Activated T-helper 2 cell treated with anti-CD3 and anti-CD28 coated beads, Interferon-gamma antibody, Interleukin-2, Interleukin-4, amounts not matched to agents 10 μg/mL and 5 μg/mL and 100 μg/mL, durations not matched to agents 14 hours and 24 hours and 36 hours (primary cell): ENCODE measurements around the gene PRPF6. TPM values are rescaled to one million over a fixed set of nuclear protein-coding genes. Genes with fewer than 3 reads are reported as not detected.

ENCODE experiments used
- DNase-seq: peaks from one replicate; pipeline ENCODE4 v3.0.0; 2021; ENCODE audit warnings: low spot score
- H3K27ac Mint-ChIP-seq: one replicate; pipeline ENCODE4 v1.8.0; 2021; ENCODE audit warnings: mixed read lengths
- H3K27me3 Mint-ChIP-seq: one replicate; pipeline ENCODE4 v1.8.0; 2021; ENCODE audit warnings: low read depth, mixed read lengths
- H3K36me3 Mint-ChIP-seq: one replicate; pipeline ENCODE4 v1.8.0; 2021; ENCODE audit warnings: low read depth, mixed read lengths
- H3K4me1 Mint-ChIP-seq: one replicate; pipeline ENCODE4 v1.8.0; 2021; ENCODE audit warnings: low read depth, mixed read lengths
- H3K4me3 Mint-ChIP-seq: one replicate; pipeline ENCODE4 v1.8.0; 2021; ENCODE audit warnings: low read depth, mild to moderate bottlenecking, moderate library complexity, mixed read lengths
- H3K9me3 Mint-ChIP-seq: one replicate; pipeline ENCODE4 v1.8.0; 2021; ENCODE audit warnings: mixed read lengths
- intact Hi-C: fragments of 100-400 bp; cut with micrococcal nuclease; formaldehyde crosslinking; loops from one replicate; pipeline ENCODE4 v1.15.1; 2023
- total RNA-seq: library from RNA; stranded (reverse); gene quantifications from 2 replicates; pipeline ENCODE4 v1.2.3, GENCODE V29; 2022

The PRPF6 gene
- total RNA-seq, 1 donor from 2014 or later, result 70.3 TPM

DNA sequence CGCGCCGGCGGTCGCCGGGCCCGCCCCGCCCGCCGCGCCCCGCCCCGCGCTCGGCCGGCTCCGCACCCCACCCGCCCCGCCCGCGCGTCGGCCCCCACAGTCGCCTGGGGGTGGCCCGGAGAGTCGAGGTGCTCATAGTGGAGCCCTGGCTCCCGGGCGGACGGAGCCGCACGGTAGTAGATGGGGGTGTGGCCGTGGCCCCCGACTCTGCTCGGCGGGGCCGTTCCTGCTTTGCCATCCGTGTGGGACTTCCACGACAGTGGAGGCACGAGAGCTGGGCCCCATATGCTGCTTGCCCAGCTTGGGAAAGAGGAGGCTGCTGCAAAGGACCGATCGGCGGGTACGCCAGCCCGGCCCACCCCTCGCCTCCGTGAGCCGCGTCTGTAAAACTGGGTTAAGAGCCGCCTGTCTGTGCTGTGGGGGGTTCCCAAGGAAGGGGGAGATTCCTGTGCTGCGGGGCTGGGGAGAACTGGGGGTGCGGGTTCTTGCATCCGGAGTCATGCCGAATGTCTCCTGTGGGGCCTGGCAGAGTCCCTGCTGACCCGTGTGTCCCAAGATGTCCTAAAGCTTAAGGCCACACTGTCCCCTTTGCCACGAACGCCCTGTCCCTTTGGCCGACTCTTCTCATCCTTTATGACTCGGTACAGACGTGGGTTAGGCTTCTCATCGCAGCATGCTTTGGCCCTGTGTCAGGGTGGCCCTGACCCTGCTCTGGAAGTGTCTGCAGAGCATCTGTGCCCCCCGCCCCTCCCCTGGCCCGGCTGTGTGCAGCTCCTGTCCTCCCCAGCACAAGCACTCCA, 99.3 kb downstream of the PRPF6 start, which contains the start of gene OPRL1:
Gene OPRL1, plus strand, starts transcription at position 70 of the 800 bp plus-strand sequence. CDS start 12,639 bp downstream, outside the sequence.
- no peak for DNase-seq

DNA sequence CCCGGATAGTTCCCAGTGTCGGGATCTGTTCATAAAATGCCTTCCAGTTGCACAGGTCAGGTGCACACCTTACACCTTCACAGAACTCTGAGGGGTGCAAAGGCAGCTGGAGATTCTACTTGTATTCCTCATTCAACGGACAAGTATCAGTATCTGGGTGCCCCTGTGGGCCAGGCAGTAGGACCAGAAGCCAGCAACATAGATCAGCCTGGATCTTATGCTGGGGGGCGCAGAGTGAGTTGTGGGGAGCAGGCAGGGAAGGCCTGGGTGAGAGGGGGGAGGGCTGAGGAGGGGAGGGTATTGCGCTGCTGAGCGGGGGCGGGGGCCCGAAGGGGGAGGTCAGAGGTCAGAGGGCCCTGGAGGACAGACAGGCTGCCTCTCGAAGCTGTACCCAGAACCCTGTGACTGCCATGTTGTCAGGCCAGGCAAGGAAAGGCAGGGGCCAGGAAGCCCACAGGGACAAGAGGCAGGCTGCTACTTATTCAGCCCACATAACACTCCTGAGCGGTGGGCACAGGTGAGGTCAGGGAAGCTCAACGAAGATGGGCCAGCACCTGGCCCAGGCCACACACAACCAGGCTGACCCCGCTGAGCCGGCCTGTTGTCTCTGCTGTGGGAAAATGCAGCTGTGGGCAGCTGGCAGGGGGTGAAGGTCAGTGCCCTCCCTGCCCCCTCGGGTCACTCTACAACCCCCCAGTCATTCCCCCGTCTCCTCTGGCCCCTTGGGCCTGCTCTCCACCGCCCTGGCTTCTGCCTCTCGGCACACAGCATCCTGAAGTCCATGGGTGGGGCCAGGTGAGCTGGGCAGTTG, 100.1 kb downstream of the PRPF6 start:
- no peak overlapping the region for H3K27ac Mint-ChIP-seq
- peaks cover 6% of the 10 kb centered on the region for H3K36me3 Mint-ChIP-seq
- H3K27me3 Mint-ChIP-seq, result peaks cover 34% of the 10 kb centered on the region
- intact Hi-C loops, result no loop called here
- no peak for DNase-seq
- no peaks in the 10 kb centered on the region for H3K9me3 Mint-ChIP-seq
- peak overlapping the region; percentile 65 for H3K4me3 Mint-ChIP-seq
- H3K4me1 Mint-ChIP-seq, result peaks cover 25% of the 10 kb centered on the region

More for the DNA sequence above, 99.3 kb downstream of the PRPF6 start, which contains the start of gene OPRL1:
- H3K4me3 Mint-ChIP-seq, result peak within 1 kb of the TSS; percentile 95
- peaks cover 26% of the 10 kb centered on the region for H3K27me3 Mint-ChIP-seq
- intact Hi-C loops, result no loop called here
- H3K36me3 Mint-ChIP-seq, result peaks cover 11% of the 10 kb centered on the region
- peaks cover 25% of the 10 kb centered on the region for H3K4me1 Mint-ChIP-seq
- H3K9me3 Mint-ChIP-seq, result no peaks in the 10 kb centered on the region
- peak within 1 kb of the TSS; percentile 80 for H3K27ac Mint-ChIP-seq

DNA sequence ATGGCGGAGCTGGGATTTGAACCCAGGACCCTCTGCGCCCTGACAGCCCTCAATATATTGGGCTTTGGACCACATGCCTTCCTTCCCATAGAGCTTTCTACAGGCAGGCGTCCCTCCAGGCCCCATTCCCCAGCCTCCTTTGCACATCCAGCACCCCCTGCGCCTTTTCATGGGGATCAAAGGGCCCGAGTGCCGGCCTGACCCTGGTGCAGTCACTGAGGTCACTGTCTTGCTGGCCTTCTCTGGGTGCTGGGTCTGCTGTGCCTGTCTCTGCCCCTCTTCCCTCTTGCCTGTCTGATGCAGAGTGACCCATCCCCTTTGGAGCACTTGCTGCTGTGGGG, 100.7 kb downstream of the PRPF6 start:
- Mint-ChIP-seq H3K27ac (no peak overlapping the region), H3K4me1 (peaks cover 25% of the 10 kb centered on the region), H3K27me3 (peaks cover 38% of the 10 kb centered on the region), H3K9me3 (no peaks in the 10 kb centered on the region), H3K4me3 (peak overlapping the region; percentile 42), H3K36me3 (peaks cover 6% of the 10 kb centered on the region)
- DNase-seq, result no peak
- intact Hi-C loops, result no loop called here

DNA sequence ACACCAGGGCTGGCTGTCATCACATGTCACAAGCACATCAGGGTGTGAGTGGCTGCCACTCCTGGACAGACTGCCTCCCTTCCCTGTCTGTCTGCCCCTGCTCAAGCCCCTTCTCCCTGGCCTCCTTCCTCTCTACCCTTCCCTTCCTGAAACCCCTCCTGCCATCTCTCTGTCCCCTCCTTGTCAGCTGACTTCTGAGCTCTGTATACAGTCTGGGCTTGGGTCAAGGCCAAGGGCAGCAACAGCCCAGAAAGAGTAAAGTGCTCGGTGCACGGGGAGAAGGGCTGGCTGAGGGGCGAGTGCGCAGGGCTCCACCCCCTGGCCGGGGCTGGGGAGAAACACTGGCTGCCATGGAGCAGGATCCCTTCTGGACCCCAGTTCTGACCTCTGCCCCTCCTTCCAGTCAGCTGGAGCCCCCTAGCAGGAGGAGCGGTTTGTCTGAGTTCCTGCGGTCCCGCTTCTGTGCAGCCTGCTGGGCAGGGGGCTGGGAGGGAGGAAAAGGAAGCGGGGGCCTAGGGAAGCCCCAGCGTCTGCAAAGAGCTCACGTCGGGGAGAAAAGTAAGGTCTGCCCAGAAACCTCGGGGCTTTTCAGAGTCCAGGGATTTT, 101.3 kb downstream of the PRPF6 start:
- DNase-seq, result no peak
- intact Hi-C loops, result loop anchor here (2.0 kb wide), 1 partner anchor 39 kb away; no protein-coding TSS in a partner anchor
- peak overlapping the region; percentile 42 for H3K4me3 Mint-ChIP-seq
- H3K36me3 Mint-ChIP-seq, result peaks cover 6% of the 10 kb centered on the region
- peaks cover 25% of the 10 kb centered on the region for H3K4me1 Mint-ChIP-seq
- H3K27me3 Mint-ChIP-seq, result peaks cover 38% of the 10 kb centered on the region
- H3K27ac Mint-ChIP-seq, result no peak overlapping the region
- no peaks in the 10 kb centered on the region for H3K9me3 Mint-ChIP-seq

Other genes with a start within 250 kb of the PRPF6 start
- gene LIME1, start 244.5 kb upstream of the PRPF6 start, total RNA-seq, result 15.7 TPM in 2 replicates
- gene SLC2A4RG, start 241.4 kb upstream of the PRPF6 start, total RNA-seq, result 48.3 and 53.0 TPM in 2 replicates
- 1.1 and 1.9 TPM in 2 replicates for gene ZBTB46, start 149.9 kb upstream of the PRPF6 start, total RNA-seq
- 0.16 TPM in 1 of 2 replicates, not detected in the other for gene ABHD16B, start 119.6 kb upstream of the PRPF6 start, total RNA-seq
- gene TPD52L2, start 115.9 kb upstream of the PRPF6 start, total RNA-seq, result 62.5 and 66.7 TPM in 2 replicates
- 38.1 and 40.0 TPM in 2 replicates for gene DNAJC5, start 86.0 kb upstream of the PRPF6 start, total RNA-seq
- gene UCKL1, start 24.7 kb upstream of the PRPF6 start, total RNA-seq, result 48.7 and 51.2 TPM in 2 replicates
- gene ZNF512B, start 11.2 kb upstream of the PRPF6 start, total RNA-seq, result 26.2 and 27.0 TPM in 2 replicates
- gene SAMD10, start 1.5 kb upstream of the PRPF6 start, total RNA-seq, result 23.4 and 25.3 TPM in 2 replicates
- gene C20orf204, start 55.0 kb downstream of the PRPF6 start, total RNA-seq, result 3.8 and 4.3 TPM in 2 replicates
- 1.0 and 1.1 TPM in 2 replicates for gene SOX18, start 68.5 kb downstream of the PRPF6 start, total RNA-seq
- 49.0 and 49.9 TPM in 2 replicates for gene TCEA2, start 82.1 kb downstream of the PRPF6 start, total RNA-seq
- gene RGS19, start 98.4 kb downstream of the PRPF6 start, total RNA-seq, result 42.0 and 43.3 TPM in 2 replicates
- gene OPRL1, start 99.0 kb downstream of the PRPF6 start, total RNA-seq, result 0.32 and 0.41 TPM in 2 replicates
- 0.21 and 0.25 TPM in 2 replicates for gene LKAAEAR1, start 103.3 kb downstream of the PRPF6 start, total RNA-seq
- gene NPBWR2, start 126.4 kb downstream of the PRPF6 start, total RNA-seq, result not detected in 2 replicates
- gene MYT1, start 183.3 kb downstream of the PRPF6 start, total RNA-seq, result not detected in 2 replicates